Measurements from ENCODE around the gene DGKI.

DGKI gene

DNA sequence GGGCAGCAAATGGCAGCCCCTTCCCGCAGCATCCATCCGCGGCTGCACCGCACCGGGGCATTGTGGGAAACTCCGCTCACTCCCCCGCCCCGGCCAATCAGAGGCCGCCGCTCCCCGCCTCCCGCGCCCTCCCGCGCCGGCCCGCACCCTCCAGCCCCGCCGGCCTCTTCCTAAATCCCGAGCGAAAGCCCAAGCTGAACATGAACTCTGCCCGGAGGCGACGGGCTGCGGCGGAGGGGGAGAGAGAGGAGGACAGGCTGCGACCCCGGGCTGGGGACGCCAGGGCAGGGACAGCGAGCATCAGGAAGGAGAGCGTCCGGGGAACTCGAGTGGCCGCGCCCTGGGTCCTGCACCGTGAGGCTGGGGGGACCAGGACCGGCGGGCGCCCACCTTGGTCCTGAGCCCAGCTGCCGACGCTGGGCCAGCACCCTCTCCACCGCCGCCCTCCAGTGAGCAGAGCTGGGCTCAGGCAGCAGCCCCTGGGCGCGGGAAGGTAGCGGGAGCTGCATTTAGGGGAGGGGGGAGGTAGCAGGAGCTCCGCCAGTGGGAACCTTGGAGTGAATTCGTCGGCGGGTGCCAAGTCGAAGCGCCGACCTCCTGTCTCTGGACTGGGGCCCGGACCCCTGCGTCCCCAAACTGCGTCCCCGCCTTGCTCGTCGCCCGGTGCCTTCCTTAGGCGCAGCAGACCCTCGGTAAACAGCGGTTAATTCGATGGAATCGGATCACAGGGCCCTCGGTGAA lies at the start of gene DGKI:
Gene DGKI (minus strand): TSS at position 148 of the 741 bp plus-strand sequence.
- peak; percentile 47 for DNase-seq

DNA sequence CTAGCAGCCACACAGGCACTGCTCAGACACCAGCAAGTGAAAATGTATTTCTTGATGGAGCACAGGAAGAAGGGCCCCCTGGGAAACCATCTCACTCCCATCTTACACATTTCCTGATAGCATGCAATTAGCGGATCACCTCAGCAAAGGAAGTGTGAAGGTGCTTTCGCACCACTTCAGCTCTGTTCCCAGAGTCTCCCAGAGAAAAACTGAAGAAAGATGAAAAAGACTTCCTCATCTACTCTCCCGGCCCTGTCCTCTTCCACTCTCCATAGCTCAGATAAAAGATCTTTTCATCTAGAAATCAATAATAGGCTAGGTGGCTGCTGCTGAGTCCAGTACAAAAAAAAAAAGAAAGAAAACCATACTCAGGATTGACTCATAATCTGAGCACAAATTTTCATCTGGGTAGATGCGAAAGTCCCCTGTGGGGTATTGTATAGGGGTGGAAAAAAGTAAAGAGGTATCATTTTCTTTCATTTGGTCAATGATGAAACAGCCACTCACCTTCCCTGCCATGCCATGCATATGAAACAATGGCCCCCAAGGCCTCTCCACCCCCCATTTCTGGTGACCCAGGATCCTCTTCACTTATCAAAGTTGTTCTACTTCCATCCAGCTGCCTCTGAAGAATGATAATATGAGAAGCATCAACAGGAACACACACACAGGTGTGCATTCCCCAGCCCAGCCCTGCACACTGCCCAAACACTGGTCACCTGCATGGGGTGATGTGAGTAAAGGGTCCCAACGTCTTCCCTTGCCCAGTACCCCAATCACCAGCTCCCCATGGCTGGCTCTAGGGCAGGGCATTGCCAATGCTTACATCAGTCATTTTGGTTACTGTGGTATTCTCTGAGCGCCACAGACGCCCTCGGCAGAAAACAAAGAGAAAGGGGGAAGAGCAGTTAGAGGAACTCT lies 48.8 kb upstream of the DGKI start:
- no peak for DNase-seq

DNA sequence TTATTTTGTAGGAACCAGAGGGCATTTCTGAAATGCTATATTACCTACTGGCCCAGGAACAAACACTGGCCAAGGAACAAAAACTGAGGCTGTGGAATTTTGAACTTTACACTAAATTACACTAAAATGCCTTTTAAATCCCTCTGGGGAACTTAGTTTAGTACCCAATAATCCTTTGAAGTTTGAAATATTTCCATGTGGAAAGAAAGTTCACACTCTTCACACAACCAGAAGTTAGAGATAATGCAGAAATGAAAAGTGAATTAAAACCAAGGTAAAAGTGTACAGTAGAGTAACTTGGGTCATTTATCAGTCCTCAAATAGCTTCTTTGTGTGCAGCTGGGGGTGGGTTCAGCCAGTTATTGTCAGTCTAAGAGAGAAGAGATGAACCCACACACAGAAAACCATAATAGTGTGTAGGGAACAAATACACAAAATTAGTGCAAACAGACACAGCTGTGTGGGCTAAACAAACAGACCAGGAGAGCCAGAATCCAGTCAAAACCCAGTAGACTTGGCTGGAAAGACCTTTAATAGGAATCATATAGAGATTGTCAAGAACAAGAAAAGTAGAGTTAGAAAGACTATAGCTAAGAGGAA lies 46.5 kb upstream of the DGKI start:
- DNase-seq = no peak

DNA sequence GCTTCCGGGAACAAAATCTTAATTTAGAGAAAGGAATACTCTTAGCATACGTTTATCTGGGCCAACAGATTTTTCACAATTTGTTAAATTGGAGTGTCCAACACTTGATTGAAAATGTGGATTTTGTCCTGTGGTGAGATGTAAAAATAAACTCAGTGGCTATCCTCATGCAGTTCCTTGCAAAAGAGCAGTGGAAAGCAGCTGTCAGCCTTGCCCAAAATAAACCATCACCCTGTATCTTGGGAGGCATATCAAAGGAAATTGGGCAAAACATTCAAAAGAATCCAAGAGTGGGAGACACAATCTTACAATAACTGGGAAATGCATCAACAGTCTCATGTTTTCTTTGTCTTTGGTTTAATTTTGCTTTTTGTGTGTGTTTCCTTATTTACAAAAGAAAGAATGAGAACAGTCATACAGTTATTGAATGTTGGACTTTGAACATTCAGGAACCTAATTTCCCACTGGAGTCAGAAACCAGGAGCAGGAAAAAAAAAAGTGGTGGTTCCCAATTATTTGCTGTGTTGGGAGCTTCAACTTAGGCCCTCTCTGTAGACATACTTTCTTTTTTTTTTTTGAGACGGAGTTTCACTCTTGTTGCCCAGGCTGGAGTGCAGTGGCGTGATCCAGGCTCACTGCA lies 44.4 kb upstream of the DGKI start:
- DNase-seq = no peak

GRCh38 chr7:137890449-137890921 lies 43.7 kb upstream of the DGKI start:
- DNase-seq = no peak

GRCh38 chr7:137888241-137888640 lies 41.5 kb upstream of the DGKI start:
- DNase-seq = no peak

DNA sequence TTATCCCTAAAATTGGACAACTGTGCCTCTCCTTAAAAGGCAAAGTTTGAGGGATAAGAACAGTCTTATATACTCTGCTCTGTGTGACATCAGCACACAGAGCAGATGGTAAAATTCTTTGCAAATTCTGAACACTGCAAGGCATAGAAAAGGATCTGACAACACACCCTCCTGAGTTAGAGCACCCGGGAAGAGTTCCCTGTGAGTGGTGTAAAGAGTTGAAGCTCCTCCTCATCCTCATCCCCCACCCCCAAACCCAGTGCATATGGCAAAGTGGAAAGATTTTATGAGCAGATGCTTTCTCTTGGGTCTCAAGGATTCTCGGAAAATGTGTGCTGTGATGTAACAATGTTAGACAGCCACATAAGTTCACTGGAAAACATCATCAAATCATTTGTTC lies 40.0 kb upstream of the DGKI start:
- DNase-seq = peak; percentile 71

DNA sequence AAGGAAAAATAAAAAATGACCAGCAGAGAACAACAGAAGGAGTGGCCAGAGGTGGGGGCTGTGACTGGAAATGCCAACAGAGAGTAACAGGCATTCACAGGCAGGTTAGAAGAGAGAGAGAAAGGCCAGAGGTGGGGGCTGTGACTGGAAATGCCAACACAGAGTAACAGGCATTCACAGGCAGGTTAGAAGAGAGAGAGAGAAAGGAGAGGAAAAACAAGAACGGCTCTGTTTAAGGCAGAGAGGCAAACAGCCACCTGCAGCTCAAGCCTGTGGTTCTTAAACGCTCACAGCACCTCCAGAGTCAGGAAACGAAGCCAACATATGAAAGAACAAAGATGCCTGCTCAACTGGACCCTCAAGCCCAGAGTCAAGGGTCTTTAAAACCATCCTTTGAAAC lies 39.5 kb upstream of the DGKI start:
- DNase-seq = no peak

- no peak for DNase-seq
These were observed 38.9 kb upstream of the DGKI start for GRCh38 chr7:137885678-137886077.

- DNase-seq = no peak
These were observed 36.0 kb upstream of the DGKI start for GRCh38 chr7:137882806-137883205.

- DNase-seq = no peak
These were observed 35.5 kb upstream of the DGKI start for GRCh38 chr7:137882261-137882668.

- DNase-seq = no peak
These were observed 35.0 kb upstream of the DGKI start for GRCh38 chr7:137881607-137882260.

DNA sequence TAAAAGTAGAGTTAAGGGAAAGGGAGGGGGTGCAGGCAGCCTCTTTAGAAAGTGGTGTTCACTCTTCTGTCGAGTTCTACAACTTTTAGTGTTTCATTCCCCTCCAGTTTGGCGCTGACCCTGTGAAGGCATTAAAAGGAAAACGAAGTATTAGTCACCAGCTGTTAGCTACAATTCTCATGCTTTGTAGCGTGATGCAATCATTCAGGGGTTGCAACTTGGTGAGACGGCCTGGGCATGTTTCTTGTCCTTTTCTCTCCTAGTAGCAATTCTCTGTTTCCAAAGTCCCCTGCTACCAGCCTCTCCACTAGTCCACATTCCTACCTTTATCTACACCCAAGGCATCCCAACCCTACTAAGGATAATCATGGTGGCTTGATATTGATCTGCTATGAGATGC lies 33.7 kb upstream of the DGKI start:
- no peak for DNase-seq

DNA sequence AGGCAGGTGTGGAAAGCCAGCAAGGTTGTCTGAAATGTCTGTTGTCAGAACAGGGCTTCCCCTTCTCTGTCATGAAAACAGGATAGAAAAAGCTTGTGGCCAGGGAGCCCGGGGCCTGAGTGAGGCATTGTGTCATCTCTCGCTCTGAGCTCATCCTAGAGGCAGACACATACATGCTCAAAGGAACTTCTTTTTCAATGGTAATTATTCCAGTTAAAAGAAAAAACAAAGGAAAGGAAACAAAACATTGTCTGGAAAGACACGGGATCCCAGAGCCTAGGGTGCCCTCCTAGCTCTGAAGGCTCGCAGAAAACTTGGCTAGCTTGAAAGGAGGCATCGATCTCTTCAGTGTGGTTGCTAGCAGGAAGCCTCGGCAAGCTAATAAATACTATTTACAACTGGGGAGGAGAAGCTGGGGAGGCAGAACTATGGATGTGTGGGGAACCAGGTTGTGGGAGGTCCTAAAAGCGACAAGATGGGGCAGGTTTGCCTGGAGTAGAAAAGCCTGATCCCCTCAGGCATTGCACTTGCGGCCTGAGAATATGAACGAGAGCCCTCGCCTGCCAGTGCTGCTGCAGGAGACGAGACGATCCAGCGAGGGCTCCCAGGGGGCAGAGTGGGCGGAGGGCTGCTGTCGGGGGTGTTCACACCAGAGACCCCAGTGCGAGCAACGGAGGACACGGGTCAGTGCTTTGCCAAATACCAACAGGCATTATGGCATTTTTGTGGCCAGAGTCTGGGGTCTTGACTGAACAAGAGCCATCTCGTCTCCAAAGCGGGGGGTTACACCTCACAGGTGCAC lies 32.8 kb upstream of the DGKI start:
- no peak for DNase-seq

- DNase-seq = peak; percentile 93
These were observed 31.7 kb upstream of the DGKI start for GRCh38 chr7:137878333-137878961.

GRCh38 chr7:137877027-137877675 lies 30.4 kb upstream of the DGKI start:
- DNase-seq = no peak

DNA sequence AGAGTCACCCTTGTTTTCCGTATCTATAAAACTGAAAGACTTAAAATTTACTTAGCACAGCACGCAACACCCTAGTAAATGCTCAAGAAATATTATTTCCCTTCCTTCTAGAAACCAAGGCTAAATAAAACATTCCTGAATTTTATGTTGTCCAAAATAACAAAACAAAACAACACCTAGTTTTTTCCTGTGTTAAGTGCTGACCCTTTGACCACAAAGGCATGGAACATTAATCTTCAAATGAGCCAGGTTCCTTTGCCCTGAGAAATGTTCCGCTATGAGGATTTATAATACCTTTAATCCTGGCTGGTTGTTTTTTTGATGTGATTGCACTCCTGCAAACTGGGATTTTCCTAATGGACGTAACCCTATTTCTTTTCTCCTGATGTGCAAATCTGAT lies 29.0 kb upstream of the DGKI start:
- DNase-seq = no peak

GRCh38 chr7:137873979-137874777 lies 27.4 kb upstream of the DGKI start:
- no peak for DNase-seq

- DNase-seq = no peak
These were observed 26.8 kb upstream of the DGKI start for GRCh38 chr7:137873524-137873923.
